Keratinocyte (primary cell): Measurements from ENCODE around the gene KLHL6. TPM values are rescaled to one million over a fixed set of nuclear protein-coding genes. Genes with fewer than 3 reads are reported as not detected.

ENCODE experiments used
- DNase-seq: peaks from one replicate; pipeline ENCODE4 v3.0.0-alpha.2; 2011; ENCODE audit warnings: low read depth, missing footprints, low spot score
- FAIRE-seq: peaks from 2 replicates; lab custom pipeline; 2011; peaks lifted over from hg19 to GRCh38; lab: Jason Lieb, UNC
- H2AFZ ChIP-seq: 2 replicates; pipeline ENCODE4 v1.6.0; 2012; ENCODE audit warnings: low read length, control low read depth, inconsistent platforms; ENCODE audit not compliant: control insufficient read depth
- H3K27ac ChIP-seq: 2 replicates; pipeline ENCODE4 v1.5.1; 2011; ENCODE audit warnings: low read length; ENCODE audit not compliant: control insufficient read depth, insufficient read depth
- H3K27me3 ChIP-seq: 3 replicates; pipeline ENCODE4 v1.6.0; 2011; ENCODE audit warnings: low read length; ENCODE audit not compliant: control insufficient read depth, insufficient read depth; ENCODE audit errors: extremely low read depth
- H3K36me3 ChIP-seq, 2 experiments: 2 replicates in 1 of 2; 3 replicates in 1 of 2; pipeline ENCODE4 v1.5.1; 2011; ENCODE audit warnings: low read length in 2 of 2, mild to moderate bottlenecking in 1 of 2; ENCODE audit not compliant: control insufficient read depth in 2 of 2, insufficient read depth in 2 of 2; ENCODE audit errors: extremely low read depth in 1 of 2
- H3K4me1 ChIP-seq: 3 replicates; pipeline ENCODE4 v1.5.1; 2011; ENCODE audit warnings: low read length; ENCODE audit not compliant: control insufficient read depth, insufficient read depth; ENCODE audit errors: extremely low read depth
- H3K4me2 ChIP-seq: 3 replicates; pipeline ENCODE4 v1.6.0; 2011; ENCODE audit warnings: low read depth, low read length; ENCODE audit not compliant: control insufficient read depth, insufficient read depth; ENCODE audit errors: extremely low read depth
- H3K4me3 ChIP-seq, 3 experiments: fragments of 200-600 bp in 1 of 3; sonication (generic) in 1 of 3; 2 replicates in 2 of 3; 3 replicates in 1 of 3; pipeline ENCODE4 v1.5.1; 2011 to 2016; ENCODE audit warnings: low read length in 3 of 3, mild to moderate bottlenecking in 3 of 3, control low read depth in 2 of 3, inconsistent platforms in 1 of 3, low read depth in 1 of 3, mixed read lengths in 1 of 3, mixed run types in 1 of 3, moderate library complexity in 1 of 3; ENCODE audit not compliant: control insufficient read depth in 2 of 3, insufficient read depth in 2 of 3; ENCODE audit errors: extremely low read depth in 1 of 3
- H3K79me2 ChIP-seq: 2 replicates; pipeline ENCODE4 v1.6.0; 2012; ENCODE audit warnings: low read length; ENCODE audit not compliant: control insufficient read depth, insufficient read depth
- H3K9ac ChIP-seq: 3 replicates; pipeline ENCODE4 v1.6.0; 2011; ENCODE audit warnings: low read length; ENCODE audit not compliant: control insufficient read depth, insufficient read depth; ENCODE audit errors: extremely low read depth
- H3K9me1 ChIP-seq: 3 replicates; pipeline ENCODE4 v1.6.0; 2011; ENCODE audit warnings: low read length; ENCODE audit not compliant: control insufficient read depth, insufficient read depth; ENCODE audit errors: extremely low read depth
- H3K9me3 ChIP-seq: 2 replicates; pipeline ENCODE4 v1.5.1; 2012; ENCODE audit warnings: low read depth, low read length; ENCODE audit not compliant: control insufficient read depth
- H4K20me1 ChIP-seq: 3 replicates; pipeline ENCODE4 v1.6.0; 2011; ENCODE audit warnings: low read length; ENCODE audit not compliant: control insufficient read depth, insufficient read depth; ENCODE audit errors: extremely low read depth
- CTCF ChIP-seq, 3 experiments: IDR thresholded peaks in 1 of 3; conservative IDR thresholded peaks in 1 of 3; optimal IDR thresholded peaks in 1 of 3; 2 replicates in 2 of 3; 3 replicates in 1 of 3; pipeline versions ENCODE3 to v1.5.1; 2011; ENCODE audit warnings: low read length in 3 of 3, mild to moderate bottlenecking in 3 of 3, moderate library complexity in 2 of 3, control low read depth in 1 of 3, inconsistent platforms in 1 of 3; ENCODE audit not compliant: insufficient read depth in 2 of 3; ENCODE audit errors: extremely low read depth in 1 of 3
- EZH2 ChIP-seq: IDR thresholded peaks from one replicate; pipeline ENCODE4 v1.6.1; 2012; ENCODE audit warnings: inconsistent platforms, mild to moderate bottlenecking, low read length, moderate library complexity
- dilution Hi-C: fragments of 300-500 bp; cut with MboI; formaldehyde crosslinking; loops from one replicate; pipeline ENCODE4 v1.7.0; 2020; ENCODE audit warnings: low sequenced_read_pairs; ENCODE audit not compliant: extremely low pct_ligation_motif_present
- polyA plus RNA-seq, 5 experiments: library from polyadenylated mRNA; depleted of rRNA in 3 of 5; stranded (reverse) in 3 of 5; stranded (forward) in 1 of 5; unstranded in 1 of 5; fragments of >200 nt; gene quantifications; 1 replicate in 1 of 5; 2 replicates in 3 of 5; 3 replicates in 1 of 5; pipeline versions ENCODE4 v1.2.1 to v1.2.3, GENCODE V29; 2011 to 2012; ENCODE audit warnings: missing spikeins in 2 of 5, low read depth in 1 of 5, low replicate concordance in 1 of 5

Gene KLHL6
- polyA plus RNA-seq, 1 donor (not counting 4 experiments of a cell fraction or from before 2014, with no cell fraction given): 0.10 TPM

DNA sequence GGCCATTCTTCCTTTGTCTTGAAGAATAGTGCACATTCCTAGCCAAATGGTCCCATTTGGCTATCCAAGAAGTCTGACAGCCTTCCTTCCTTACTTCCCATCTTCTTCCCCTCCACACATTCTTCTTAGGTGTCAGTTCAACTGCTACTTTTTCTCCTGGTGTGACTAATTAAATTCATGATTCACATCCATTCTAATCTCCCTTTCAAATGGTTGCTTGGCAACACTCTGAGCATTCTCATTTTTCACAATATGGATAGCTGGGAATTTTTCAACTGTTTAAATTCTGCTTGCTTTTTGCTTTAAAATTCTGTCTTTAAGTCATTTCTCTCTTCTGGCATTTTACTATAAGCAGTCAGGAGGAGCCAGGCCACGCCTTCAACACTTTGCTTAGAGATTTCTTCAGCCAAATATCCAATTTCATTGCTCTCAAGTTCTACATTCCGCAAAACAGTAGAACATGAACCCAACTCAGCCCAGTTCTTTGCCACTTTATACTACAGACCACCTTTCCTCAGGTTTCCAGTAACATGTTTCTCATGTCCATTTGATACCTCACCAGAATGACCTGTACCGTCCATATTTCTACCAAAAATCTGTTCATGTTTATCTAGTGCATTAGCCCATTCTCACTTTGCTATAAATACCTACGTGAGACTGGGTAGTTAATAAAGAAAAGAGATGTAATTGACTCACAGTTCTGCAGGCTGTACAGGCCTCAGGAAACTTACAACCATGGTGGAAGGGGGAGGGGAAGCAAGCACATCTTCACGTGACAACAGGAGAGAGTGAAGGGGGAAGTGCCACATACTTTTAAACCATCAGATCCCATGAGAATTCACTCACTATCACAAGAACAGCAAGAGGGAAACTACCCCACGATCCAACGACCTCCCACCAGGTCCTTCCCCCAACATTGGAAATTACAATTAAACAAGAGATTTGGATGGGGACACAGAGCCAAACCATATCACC, 95.1 kb downstream of the KLHL6 start:
- H3K27ac ChIP-seq: no peak overlapping the region
- no peaks in the 10 kb centered on the region for H3K27me3 ChIP-seq
- H3K9me1 ChIP-seq: no peaks in the 10 kb centered on the region
- H3K9me3 ChIP-seq: no peaks in the 10 kb centered on the region
- no peak overlapping the region for H2AFZ ChIP-seq
- H3K79me2 ChIP-seq: no peaks in the 10 kb centered on the region
- no peak overlapping the region for H3K4me3 ChIP-seq
- H4K20me1 ChIP-seq: no peaks in the 10 kb centered on the region
- TF ChIP-seq EZH2 (no peak), CTCF (optimal IDR thresholded peaks at IDR 0.05 in 1 of 3, IDR thresholded peaks at IDR 0.05 in 1 of 3, conservative IDR thresholded peaks at IDR 0.05 in 1 of 3; ENCODE audit: extremely low read depth in 1 of 3, insufficient read depth in 2 of 3, low read length in 3 of 3) (no peak)
- dilution Hi-C loops: no loop called here
- FAIRE-seq (no peak), DNase-seq (no peak)
- H3K36me3 ChIP-seq: no peaks in the 10 kb centered on the region
- H3K4me1 ChIP-seq: no peaks in the 10 kb centered on the region
- no peak overlapping the region for H3K9ac ChIP-seq
- H3K4me2 ChIP-seq: no peak overlapping the region

DNA sequence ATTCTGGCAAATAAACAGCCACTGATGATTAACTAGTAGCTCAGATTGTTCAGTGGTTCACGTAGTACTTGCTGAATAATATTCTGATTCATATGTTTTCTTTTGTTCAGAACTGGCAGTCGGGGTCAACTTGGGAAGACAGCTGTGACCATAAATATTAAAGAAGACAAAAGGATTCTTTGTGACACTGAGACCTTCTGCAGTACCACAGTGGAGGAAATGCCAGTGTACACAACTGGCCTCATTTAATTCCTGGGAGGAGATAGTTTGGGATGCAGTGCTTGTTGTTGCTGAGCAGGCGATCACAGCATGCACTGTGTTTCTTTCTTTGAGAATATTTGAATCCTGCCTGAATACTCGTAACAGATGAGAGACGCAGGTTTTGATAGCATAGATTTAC, 100.4 kb downstream of the KLHL6 start:
- FAIRE-seq: no peak
- Histone ChIP-seq H3K79me2 (no peaks in the 10 kb centered on the region), H3K36me3 (no peaks in the 10 kb centered on the region), H3K9me1 (no peaks in the 10 kb centered on the region), H3K4me1 (no peaks in the 10 kb centered on the region), H3K9me3 (no peaks in the 10 kb centered on the region), H4K20me1 (no peaks in the 10 kb centered on the region), H2AFZ (no peak overlapping the region), H3K27ac (no peak overlapping the region), H3K4me2 (no peak overlapping the region), H3K9ac (no peak overlapping the region), H3K27me3 (no peaks in the 10 kb centered on the region), H3K4me3 (no peak overlapping the region)
- DNase-seq: no peak
- TF ChIP-seq CTCF (optimal IDR thresholded peaks at IDR 0.05 in 1 of 3, IDR thresholded peaks at IDR 0.05 in 1 of 3, conservative IDR thresholded peaks at IDR 0.05 in 1 of 3; ENCODE audit: extremely low read depth in 1 of 3, insufficient read depth in 2 of 3, low read length in 3 of 3) (no peak), EZH2 (no peak)
- dilution Hi-C loops: no loop called here
